Hippocampal formation (tissue), 2 donors: ENCODE results near the gene GALNT7.

ENCODE experiments used
- DNase-seq, 2 donors: peaks; one replicate each; lab custom pipeline; 2025; lab: John Stamatoyannopoulos, UW

The GALNT7 gene

GRCh38 chr4:173301518-173302201 is 133.0 kb downstream of the GALNT7 start:
- peak in 1 of 2 donors; percentile 42 for DNase-seq

- no peak for DNase-seq
Observed at GRCh38 chr4:173307778-173308177, 139.2 kb downstream of the GALNT7 start.

- DNase-seq, result no peak
Observed at GRCh38 chr4:173311368-173311767, 142.8 kb downstream of the GALNT7 start.

DNA sequence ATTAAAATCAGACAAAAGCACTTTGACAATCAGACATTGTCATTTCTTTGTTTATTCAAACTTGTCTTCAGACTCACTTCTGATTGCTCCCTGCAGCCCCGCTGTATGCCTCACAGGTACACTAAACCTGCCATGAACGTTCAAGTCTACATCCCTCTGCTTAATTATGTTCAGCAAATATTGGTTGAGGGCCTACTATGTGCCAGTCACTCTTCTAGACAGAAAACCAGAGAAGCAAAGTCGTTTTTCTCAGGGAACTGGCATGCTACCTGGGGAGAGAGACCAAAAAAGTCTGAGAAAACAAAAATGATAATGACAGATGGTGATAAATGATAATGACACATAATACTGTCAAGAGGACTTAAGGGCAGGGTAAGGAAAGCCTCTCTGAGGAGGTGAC is 146.1 kb downstream of the GALNT7 start:
- DNase-seq, result no peak

GRCh38 chr4:173316060-173316459 is 147.4 kb downstream of the GALNT7 start:
- no peak for DNase-seq

DNA sequence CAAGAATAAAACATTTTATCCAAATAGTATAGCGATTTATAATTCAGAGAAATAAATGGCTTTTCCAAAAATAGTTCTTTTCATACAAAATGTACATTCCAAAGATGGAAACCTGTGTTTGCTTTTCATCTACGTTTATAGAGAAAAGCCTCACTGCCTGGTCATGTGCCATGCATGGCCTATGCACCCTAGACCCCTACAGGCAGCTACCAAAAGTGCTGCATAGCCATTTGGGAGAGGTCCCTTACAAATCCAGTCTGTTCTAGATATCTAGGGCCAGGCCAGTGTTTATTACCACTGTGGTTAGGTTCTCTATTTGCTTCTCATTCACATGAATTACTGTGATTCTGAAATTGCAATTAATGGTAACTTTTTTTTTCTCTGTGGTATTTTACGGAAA is 148.4 kb downstream of the GALNT7 start:
- DNase-seq, result no peak

- no peak for DNase-seq
Observed at GRCh38 chr4:173318240-173318639, 149.6 kb downstream of the GALNT7 start.

GRCh38 chr4:173318648-173319211 is 150.1 kb downstream of the GALNT7 start:
- peak in 1 of 2 donors; percentile 68 for DNase-seq

- no peak for DNase-seq
Observed at GRCh38 chr4:173319696-173320095, 151.1 kb downstream of the GALNT7 start.

GRCh38 chr4:173325007-173325736 is 156.6 kb downstream of the GALNT7 start:
- DNase-seq, result no peak

- DNase-seq, result no peak
Observed at GRCh38 chr4:173328236-173328901, 159.8 kb downstream of the GALNT7 start.

- no peak for DNase-seq
Observed at GRCh38 chr4:173330590-173330989, 162.0 kb downstream of the GALNT7 start.

GRCh38 chr4:173332021-173332487 is 163.4 kb downstream of the GALNT7 start:
- no peak for DNase-seq

DNA sequence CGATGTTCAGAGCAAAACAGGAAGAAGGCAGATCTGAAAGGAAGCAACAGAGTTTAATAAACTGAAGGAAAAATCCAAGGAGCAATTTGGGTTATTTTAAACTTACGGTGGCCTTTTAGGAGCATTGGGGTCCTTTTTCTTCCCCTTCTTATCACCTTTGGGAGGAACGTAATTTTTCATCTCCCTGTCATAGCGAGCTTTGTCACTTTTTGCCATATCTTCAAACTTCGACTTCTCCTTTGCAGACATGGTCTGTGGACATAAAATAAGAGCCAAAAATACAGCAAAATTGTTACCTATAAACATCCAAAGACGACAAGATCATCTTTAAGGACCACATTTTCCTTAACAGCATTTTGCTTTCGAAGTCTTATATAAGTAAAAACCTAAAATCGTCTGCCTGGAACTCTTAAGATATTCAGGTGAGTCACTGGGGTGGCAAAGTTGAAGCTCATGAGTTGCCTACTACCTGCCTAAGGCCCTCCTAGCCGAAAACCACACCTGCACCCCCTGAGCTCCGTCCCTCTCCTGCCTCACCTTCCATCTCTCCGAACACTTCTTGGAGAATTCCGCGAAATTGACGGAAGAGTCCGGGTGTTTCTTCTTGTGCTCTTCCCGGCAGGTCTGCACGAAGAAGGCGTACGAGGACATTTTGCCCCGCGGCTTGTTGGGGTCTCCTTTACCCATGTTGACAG is 164.5 kb downstream of the GALNT7 start:
- DNase-seq, result no peak

GRCh38 chr4:173333658-173334084 is 165.1 kb downstream of the GALNT7 start:
- DNase-seq, result peak in 1 of 2 donors; percentile 56

GRCh38 chr4:173334085-173334890 is 165.7 kb downstream of the GALNT7 start, which contains the start of gene HMGB2:
HMGB2 (minus strand) TSS chr4:173334358; CDS start chr4:173333649, 709 bp downstream.
- peak; percentile 99 to 100 for DNase-seq

DNA sequence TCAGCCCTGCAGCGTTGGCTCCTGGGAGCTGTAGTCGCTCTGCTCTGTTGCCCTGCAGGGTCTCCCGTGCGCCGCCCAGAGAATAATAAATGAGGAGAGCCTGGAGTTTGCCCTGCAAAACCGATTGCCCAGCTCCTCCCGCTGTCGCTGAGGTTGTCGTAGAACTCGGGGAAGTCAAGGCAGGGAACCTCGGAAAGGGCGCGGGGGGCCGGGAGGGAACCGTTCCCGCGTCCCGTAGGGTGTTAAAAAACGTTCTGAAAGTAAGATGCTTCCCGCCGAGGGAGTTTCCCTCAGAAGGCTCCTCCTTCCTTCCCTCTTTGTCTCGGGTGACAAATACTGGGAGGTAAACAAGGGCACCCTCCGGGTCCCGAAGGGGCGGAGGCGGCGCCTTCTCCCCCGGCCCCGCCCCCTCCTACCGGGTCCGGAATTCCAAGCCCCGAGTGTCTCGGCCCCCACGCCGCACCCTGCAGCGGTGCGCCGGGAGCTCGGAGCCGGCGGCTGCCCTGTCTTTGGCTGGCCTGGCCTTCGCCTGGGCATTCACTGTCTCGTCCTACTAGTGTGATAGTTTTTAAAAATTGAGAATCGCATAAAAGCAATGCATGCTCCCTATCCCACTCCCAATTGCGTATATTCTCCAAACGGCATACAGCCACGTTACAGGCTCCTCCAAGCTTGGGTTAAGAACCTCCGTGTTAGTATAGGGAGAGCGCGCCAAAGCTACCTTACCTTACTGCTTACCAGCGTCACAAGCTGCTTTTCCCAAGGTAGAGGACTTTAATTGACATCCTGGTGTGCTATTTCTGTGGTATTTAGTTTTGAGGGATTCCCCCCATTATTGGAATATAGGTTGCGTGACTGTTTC is 166.5 kb downstream of the GALNT7 start:
- peak; percentile 40 to 74 for DNase-seq

DNA sequence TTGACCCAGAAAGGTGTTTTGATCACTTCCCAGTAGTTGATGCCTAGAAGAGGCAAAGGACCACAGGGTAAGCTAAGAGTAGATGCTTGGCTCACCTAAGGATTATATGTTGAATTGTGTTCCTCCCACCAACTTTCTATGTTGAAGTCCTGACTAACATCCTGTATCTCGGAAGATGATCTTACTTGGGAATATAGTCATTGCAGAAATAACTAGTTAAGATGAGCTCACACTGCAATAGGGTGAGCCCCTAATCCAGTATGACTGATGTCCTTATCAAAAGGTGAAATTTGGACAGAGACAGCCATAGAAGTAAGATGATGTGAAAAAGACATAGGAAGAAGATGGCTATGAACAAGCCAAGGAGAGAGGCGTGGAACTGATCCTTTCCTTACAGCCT is 168.9 kb downstream of the GALNT7 start:
- no peak for DNase-seq

- DNase-seq, result no peak
Observed at GRCh38 chr4:173343832-173344397, 175.3 kb downstream of the GALNT7 start.
